ENCODE data around the gene GNPDA1. TPM values are rescaled to one million over a fixed set of nuclear protein-coding genes. Genes with fewer than 3 reads are reported as not detected.
A peak's percentile ranks its signal among the peaks of the same experiment; 100 is the strongest.

GNPDA1 gene
- total RNA-seq, 1 donor from 2014 or later: 28.5 TPM

DNA sequence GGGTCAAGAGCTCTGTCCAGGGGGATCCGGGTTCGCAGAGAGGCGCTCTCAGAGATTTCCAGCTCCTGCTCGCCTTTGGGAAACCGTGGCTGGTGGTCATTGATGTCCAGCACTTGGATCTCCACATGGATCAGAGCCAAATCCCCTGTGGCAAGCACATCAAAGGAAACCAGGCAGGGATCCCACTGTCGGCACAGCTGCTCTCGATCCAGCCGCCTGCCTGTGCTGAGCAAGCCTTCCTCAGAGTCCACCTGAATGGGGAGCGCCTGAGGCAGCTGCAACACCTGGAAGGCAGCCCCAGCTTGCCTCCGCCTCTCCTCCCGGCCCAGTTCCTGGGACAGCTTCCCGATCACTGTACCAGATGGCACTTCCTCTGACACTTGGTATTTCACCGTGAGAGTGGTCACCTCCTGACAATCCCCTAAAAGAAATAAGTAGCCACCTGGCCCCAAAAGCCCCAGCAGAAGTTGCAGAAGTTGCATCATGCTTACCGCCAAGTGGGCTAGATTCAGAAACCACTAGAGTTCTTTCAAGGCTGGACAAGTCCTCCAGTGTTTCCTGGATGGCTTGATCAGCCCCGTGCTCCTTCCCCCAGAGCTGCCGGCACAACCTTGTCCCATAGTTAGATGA lies 55.3 kb downstream of the GNPDA1 start:
- no peak for DNase-seq (ENCODE audit: low read depth in 2 of 2)

DNA sequence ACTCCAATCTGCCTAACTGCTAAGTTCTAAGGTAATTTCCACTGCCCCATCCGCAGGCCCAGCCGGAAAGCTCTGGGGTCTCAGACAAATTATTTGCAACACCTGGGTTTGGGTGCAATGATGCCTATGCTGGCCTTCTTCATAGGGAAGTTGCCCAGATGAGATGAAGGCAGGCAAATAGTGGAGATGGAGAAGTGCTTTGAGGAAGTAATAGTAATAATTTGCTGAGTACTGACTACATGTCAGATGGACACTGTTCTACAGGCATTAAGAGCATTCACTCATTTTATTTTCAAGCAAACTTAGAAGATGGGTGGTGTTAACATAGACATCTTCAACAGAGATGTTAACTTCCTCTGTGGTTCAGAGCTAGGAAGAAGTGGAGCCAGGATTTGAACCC lies 58.6 kb downstream of the GNPDA1 start:
- DNase-seq (ENCODE audit: low read depth in 2 of 2): no peak

- DNase-seq (ENCODE audit: low read depth in 2 of 2): no peak
These were observed 60.8 kb downstream of the GNPDA1 start for GRCh38 chr5:141952020-141952419.

- DNase-seq (ENCODE audit: low read depth in 2 of 2): peak in 1 of 2 donors; percentile 80
These were observed 61.5 kb downstream of the GNPDA1 start for GRCh38 chr5:141951332-141951781.

Other genes starting within 250 kb of the GNPDA1 start
- gene PCDH1, start 134.6 kb downstream of the GNPDA1 start, total RNA-seq: 25.9 and 37.4 TPM in 2 replicates
- gene DELE1, start 89.2 kb downstream of the GNPDA1 start, total RNA-seq: 43.4 and 78.1 TPM in 2 replicates
- gene PCDH12, start 54.8 kb downstream of the GNPDA1 start, total RNA-seq: 22.9 and 29.7 TPM in 2 replicates
- gene RNF14, start 43.9 kb downstream of the GNPDA1 start, total RNA-seq: 46.0 and 58.4 TPM in 2 replicates
- 32.9 and 46.5 TPM in 2 replicates for gene NDFIP1, start 95.8 kb upstream of the GNPDA1 start, total RNA-seq

Data from dermis microvascular lymphatic vessel endothelial cell (primary cell).